CD4-positive, alpha-beta memory T cell (primary cell): ENCODE data around the gene LCN12. TPM values are rescaled to one million over a fixed set of nuclear protein-coding genes. Genes with fewer than 3 reads are reported as not detected.
A peak's percentile ranks its signal among the peaks of the same experiment; 100 is the strongest.

Experiments
- CTCF ChIA-PET: fragments of 350-600 bp; sonication (Branson Sonifier 250); formaldehyde crosslinking; loops from one replicate; lab custom pipeline; 2021; ENCODE audit warnings: inconsistent platforms; ENCODE audit not compliant: partially characterized antibody; lab: Charles Lee
- POLR2A ChIA-PET: fragments of 350-600 bp; sonication (Branson Sonifier 250); formaldehyde crosslinking; loops from one replicate; lab custom pipeline; 2021; ENCODE audit not compliant: partially characterized antibody; lab: Charles Lee
- DNase-seq, 5 donors: peaks; one replicate each; pipeline versions ENCODE4 v3.0.0 to v3.0.0-alpha.2; 2020 to 2022; ENCODE audit warnings: mixed read lengths in 1 of 5
- H3K27ac ChIP-seq: one replicate; pipeline ENCODE4 v1.7.0; 2013; ENCODE audit warnings: low read depth, low read length
- H3K27me3 ChIP-seq: 2 replicates; pipeline ENCODE4 v1.7.0; 2013; ENCODE audit warnings: mild to moderate bottlenecking, low read length, moderate library complexity; ENCODE audit not compliant: insufficient read depth
- H3K36me3 ChIP-seq: 2 replicates; pipeline ENCODE4 v1.7.0; 2013; ENCODE audit warnings: mild to moderate bottlenecking, low read length, moderate library complexity; ENCODE audit not compliant: insufficient read depth
- H3K4me1 ChIP-seq: 2 replicates; pipeline ENCODE4 v1.7.0; 2013; ENCODE audit warnings: mild to moderate bottlenecking, low read length, moderate library complexity; ENCODE audit not compliant: insufficient read depth
- H3K4me3 ChIP-seq, 2 donors: one replicate each; pipeline ENCODE4 v1.7.0; 2013; ENCODE audit warnings: low read length in 2 of 2, mild to moderate bottlenecking in 1 of 2
- H3K9me3 ChIP-seq, 2 donors: one replicate each; pipeline ENCODE4 v1.7.0; 2013; ENCODE audit warnings: low read length in 2 of 2, control low read depth in 1 of 2; ENCODE audit not compliant: control insufficient read depth in 1 of 2
- H3K27ac Mint-ChIP-seq, 7 donors: one replicate each; pipeline ENCODE4 v1.8.0; 2020 to 2021; ENCODE audit warnings: mixed read lengths in 7 of 7, mild to moderate bottlenecking in 6 of 7, inconsistent platforms in 3 of 7, moderate library complexity in 3 of 7
- H3K27me3 Mint-ChIP-seq, 2 donors: one replicate each; pipeline ENCODE4 v1.8.0; 2020 to 2021; ENCODE audit warnings: mixed read lengths in 2 of 2
- H3K36me3 Mint-ChIP-seq, 2 donors: one replicate each; pipeline ENCODE4 v1.8.0; 2020 to 2021; ENCODE audit warnings: mixed read lengths in 2 of 2, inconsistent platforms in 1 of 2, mild to moderate bottlenecking in 1 of 2
- H3K4me1 Mint-ChIP-seq, 4 donors: one replicate each; pipeline ENCODE4 v1.8.0; 2020 to 2021; ENCODE audit warnings: mixed read lengths in 4 of 4, mild to moderate bottlenecking in 1 of 4
- H3K4me3 Mint-ChIP-seq, 8 donors: one replicate each; pipeline ENCODE4 v1.8.0; 2020 to 2021; ENCODE audit warnings: mixed read lengths in 8 of 8, mild to moderate bottlenecking in 7 of 8, moderate library complexity in 6 of 8, inconsistent platforms in 3 of 8
- H3K9me3 Mint-ChIP-seq, 8 donors: one replicate each; pipeline ENCODE4 v1.8.0; 2020 to 2021; ENCODE audit warnings: mixed read lengths in 8 of 8, mild to moderate bottlenecking in 5 of 8, inconsistent platforms in 3 of 8, moderate library complexity in 1 of 8
- intact Hi-C: fragments of 100-400 bp; cut with micrococcal nuclease; formaldehyde crosslinking; loops from one replicate; pipeline ENCODE4 v1.15.1; 2023
- polyA plus RNA-seq, 2 donors: library from polyadenylated mRNA; unstranded; fragments of 300-500 nt; fragmentation: Illumina TruSeq; gene quantifications; one replicate each; pipeline ENCODE4 v1.2.3, GENCODE V29; 2021
- total RNA-seq, 2 experiments: library from RNA; stranded (reverse); gene quantifications; one replicate each; pipeline ENCODE4 v1.2.3, GENCODE V29; 2021

LCN12 gene
- total and polyA plus RNA-seq, 4 experiments from 2014 or later = 0.72 to 1.4 TPM; not detected in 2

GRCh38 chr9:136944519-136945332 lies 7.3 kb upstream of the LCN12 start, which contains the start of the genes C8G and FBXW5:
Gene C8G, plus strand, starts transcription at chr9:136945243. Its CDS starts 78 bp downstream, at chr9:136945321.
Gene FBXW5, minus strand, starts transcription at chr9:136944738. Its CDS starts 655 bp downstream, at chr9:136944083.
- no peaks in the 10 kb centered on the region for H3K27me3 ChIP-seq
- Mint-ChIP-seq H3K4me3 (peak within 1 kb of the TSS; percentile 75 to 88 (median 85)), H3K9me3 (no peaks in the 10 kb centered on the region), H3K27ac (peak within 1 kb of the TSS; percentile 66 to 90 (median 81)), H3K27me3 (no peaks in the 10 kb centered on the region), H3K4me1 (peaks cover 3 to 17% (median 9%) of the 10 kb centered on the region in 4 donors), H3K36me3 (peaks cover 6 to 8% of the 10 kb centered on the region in 2 donors)
- ChIA-PET CTCF (interaction anchor here (0.6 to 2.6 kb wide), 4 partner anchors 47 to 103 kb away, joined by 3 to 12 read pairs (median 6); partner anchors contain the start of gene AJM1), POLR2A (interaction anchor here (0.8 to 4.1 kb wide), 25 partner anchors 15 to 296 kb away, joined by 3 to 37 read pairs (median 7); partner anchors contain the start of genes AJM1, CLIC3, EDF1 and LCNL1)
- H3K36me3 ChIP-seq = peaks cover 21% of the 10 kb centered on the region
- peaks cover 23% of the 10 kb centered on the region for H3K4me1 ChIP-seq
- peak; percentile 89 to 97 (median 96) for DNase-seq
- intact Hi-C loops = loop anchor here (1.0 to 2.0 kb wide), 9 partner anchors 42 to 154 kb away; partner anchors contain the start of genes AJM1, EDF1, PAXX and PHPT1
- H3K27ac ChIP-seq = peak within 1 kb of the TSS; percentile 59
- H3K9me3 ChIP-seq = no peaks in the 10 kb centered on the region
- peak within 1 kb of the TSS in 1 of 2 donors; percentile 70 for H3K4me3 ChIP-seq

GRCh38 chr9:136945333-136946227 lies 6.5 kb upstream of the LCN12 start:
- H3K4me1 Mint-ChIP-seq = peaks cover 4 to 21% (median 13%) of the 10 kb centered on the region in 4 donors
- Histone ChIP-seq H3K4me3 (no peak overlapping the region), H3K27me3 (no peaks in the 10 kb centered on the region), H3K36me3 (peaks cover 14% of the 10 kb centered on the region), H3K27ac (no peak overlapping the region), H3K9me3 (no peaks in the 10 kb centered on the region), H3K4me1 (peaks cover 28% of the 10 kb centered on the region)
- no peaks in the 10 kb centered on the region for H3K27me3 Mint-ChIP-seq
- intact Hi-C loops = loop anchor here (2.0 kb wide), 2 partner anchors 43 to 47 kb away; partner anchors contain the start of gene PAXX
- ChIA-PET POLR2A (interaction anchor here (0.7 to 4.1 kb wide), 11 partner anchors 14 to 217 kb away, joined by 3 to 37 read pairs (median 8); partner anchors contain the start of genes AJM1, CLIC3, EDF1 and PAXX), CTCF (interaction anchor here (1.2 to 2.6 kb wide), 4 partner anchors 46 to 89 kb away, joined by 3 to 12 read pairs (median 6); partner anchors contain the start of gene CLIC3)
- H3K4me3 Mint-ChIP-seq = peak overlapping the region in 1 of 8 donors; percentile 25
- peak overlapping the region in 3 of 7 donors; percentile 31 to 88 (median 88) for H3K27ac Mint-ChIP-seq
- H3K9me3 Mint-ChIP-seq = no peaks in the 10 kb centered on the region
- H3K36me3 Mint-ChIP-seq = peaks cover 6% of the 10 kb centered on the region in 2 donors
- DNase-seq = no peak

- Histone ChIP-seq H3K27me3 (no peaks in the 10 kb centered on the region), H3K4me1 (peaks cover 31% of the 10 kb centered on the region), H3K9me3 (no peaks in the 10 kb centered on the region), H3K4me3 (no peak overlapping the region), H3K36me3 (peaks cover 7% of the 10 kb centered on the region), H3K27ac (no peak overlapping the region)
- Mint-ChIP-seq H3K9me3 (no peaks in the 10 kb centered on the region), H3K4me1 (peaks cover 4 to 24% (median 14%) of the 10 kb centered on the region in 4 donors), H3K27me3 (no peaks in the 10 kb centered on the region), H3K4me3 (no peak overlapping the region), H3K36me3 (peaks cover 2 to 4% of the 10 kb centered on the region in 2 donors), H3K27ac (peak overlapping the region in 2 of 7 donors; percentile 5 to 88)
- intact Hi-C loops = no loop called here
- ChIA-PET POLR2A (interaction anchor here (0.7 to 4.1 kb wide), 6 partner anchors 13 to 51 kb away, joined by 3 to 32 read pairs (median 8); partner anchors contain the start of genes CLIC3 and PAXX), CTCF (interaction anchor here (1.2 to 3.5 kb wide), 8 partner anchors 45 to 89 kb away, joined by 3 to 84 read pairs (median 12); partner anchors contain the start of genes CLIC3 and FUT7)
- no peak for DNase-seq
These were observed 5.6 kb upstream of the LCN12 start for GRCh38 chr9:136946228-136947027.

- Mint-ChIP-seq H3K9me3 (no peaks in the 10 kb centered on the region), H3K36me3 (no peaks in the 10 kb centered on the region), H3K4me1 (peaks cover 4 to 24% (median 14%) of the 10 kb centered on the region in 4 donors), H3K4me3 (no peak overlapping the region), H3K27ac (peak overlapping the region in 3 of 7 donors; percentile 27 to 79 (median 48)), H3K27me3 (no peaks in the 10 kb centered on the region)
- H3K27ac ChIP-seq = no peak overlapping the region
- ChIA-PET CTCF (interaction anchor here (0.8 to 3.5 kb wide), 24 partner anchors 8 to 117 kb away, joined by 3 to 84 read pairs (median 5); partner anchors contain the start of genes AJM1, CLIC3, FUT7 and PAXX), POLR2A (interaction anchor here (1.1 to 4.1 kb wide), 14 partner anchors 13 to 140 kb away, joined by 3 to 32 read pairs (median 7); partner anchors contain the start of genes CLIC3, PAXX and RABL6)
- H3K4me3 ChIP-seq = no peak overlapping the region
- H3K36me3 ChIP-seq = no peaks in the 10 kb centered on the region
- peaks cover 31% of the 10 kb centered on the region for H3K4me1 ChIP-seq
- intact Hi-C loops = no loop called here
- H3K9me3 ChIP-seq = no peaks in the 10 kb centered on the region
- H3K27me3 ChIP-seq = no peaks in the 10 kb centered on the region
- DNase-seq = no peak
These were observed 4.8 kb upstream of the LCN12 start for GRCh38 chr9:136947028-136947891.

- Mint-ChIP-seq H3K4me3 (peak overlapping the region in 6 of 8 donors; percentile 4 to 74 (median 44)), H3K27ac (peak overlapping the region in 5 of 7 donors; percentile 22 to 83 (median 70)), H3K4me1 (peaks cover 4 to 21% (median 13%) of the 10 kb centered on the region in 4 donors), H3K9me3 (no peaks in the 10 kb centered on the region), H3K27me3 (no peaks in the 10 kb centered on the region), H3K36me3 (no peaks in the 10 kb centered on the region)
- Histone ChIP-seq H3K9me3 (no peaks in the 10 kb centered on the region), H3K36me3 (no peaks in the 10 kb centered on the region), H3K4me3 (no peak overlapping the region), H3K4me1 (peaks cover 26% of the 10 kb centered on the region), H3K27me3 (no peaks in the 10 kb centered on the region), H3K27ac (peak overlapping the region; percentile 19)
- CTCF ChIA-PET = interaction anchor here (0.6 to 3.5 kb wide), 26 partner anchors 9 to 161 kb away, joined by 3 to 84 read pairs (median 5); partner anchors contain the start of genes AJM1, CLIC3, FUT7 and PAXX
- POLR2A ChIA-PET = interaction anchor here (1.0 to 3.6 kb wide), 14 partner anchors 12 to 141 kb away, joined by 3 to 32 read pairs (median 6); partner anchors contain the start of genes CLIC3, MAN1B1, PAXX and RABL6
- no peak for DNase-seq
- intact Hi-C loops = no loop called here
These were observed 4.0 kb upstream of the LCN12 start for GRCh38 chr9:136947955-136948510.
